GM12864 (cell line): Measurements from ENCODE around the gene ELMOD1.

Experiments
- DNase-seq: peaks from one replicate; pipeline ENCODE4 v3.0.0-alpha.2; 2011; ENCODE audit warnings: low read depth
- H3K4me3 ChIP-seq: 2 replicates; pipeline ENCODE4 v1.5.1; 2011; ENCODE audit warnings: mild to moderate bottlenecking, low read depth, low read length, control low read depth
- TF ChIP-seq, protein P1 (sequence below): IDR thresholded peaks from 2 replicates; pipeline ENCODE4 v1.5.1; 2011; ENCODE audit warnings: low read depth, mild to moderate bottlenecking, moderate library complexity, low read length, control low read depth, inconsistent platforms; ENCODE audit errors: missing control alignments

ELMOD1 gene

DNA sequence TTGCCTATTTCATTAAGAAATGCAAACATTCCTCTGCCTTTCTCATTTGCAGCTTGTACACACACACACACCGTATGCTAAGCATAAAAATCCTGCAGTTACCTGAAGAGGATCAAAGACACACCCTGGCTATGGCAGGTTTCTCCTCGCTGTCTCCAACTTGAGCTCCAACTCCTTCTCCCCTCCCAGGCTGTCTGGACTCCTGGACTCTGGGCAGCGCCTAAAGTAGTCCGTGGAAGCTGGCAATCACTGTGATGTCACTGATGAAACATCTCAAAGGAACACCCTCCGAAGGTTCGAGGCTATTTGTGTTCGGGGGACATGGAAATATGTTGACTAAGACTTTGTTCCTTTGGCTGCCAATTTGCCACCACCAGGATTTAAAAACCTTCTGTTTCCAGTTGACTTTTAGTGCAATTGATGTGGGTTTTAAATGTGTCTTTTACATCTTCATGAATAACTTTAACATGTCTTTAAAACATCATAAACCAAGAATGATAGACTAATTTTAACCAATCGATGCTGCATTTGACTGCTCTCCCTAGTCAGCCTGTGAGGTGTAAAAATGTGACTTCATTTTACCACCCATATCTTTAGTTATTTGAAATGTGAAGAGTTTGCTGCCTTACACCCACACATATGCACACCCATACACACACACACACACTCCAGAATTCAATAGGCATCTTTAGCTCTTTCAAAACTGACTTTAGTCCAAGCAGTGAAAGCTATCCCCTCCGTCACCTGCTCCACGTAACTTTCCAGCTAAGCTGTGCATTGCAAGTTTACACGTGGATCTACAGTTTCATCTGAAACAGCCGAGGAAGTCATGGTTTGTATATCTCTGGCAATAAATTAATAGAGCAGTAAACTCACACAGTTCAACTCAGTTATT is 121.2 kb downstream of the ELMOD1 start, which contains the start of gene SLN:
TSS of gene SLN (minus strand) at position 196 of the 895 bp plus-strand sequence.
- TF ChIP-seq, protein P1, sequence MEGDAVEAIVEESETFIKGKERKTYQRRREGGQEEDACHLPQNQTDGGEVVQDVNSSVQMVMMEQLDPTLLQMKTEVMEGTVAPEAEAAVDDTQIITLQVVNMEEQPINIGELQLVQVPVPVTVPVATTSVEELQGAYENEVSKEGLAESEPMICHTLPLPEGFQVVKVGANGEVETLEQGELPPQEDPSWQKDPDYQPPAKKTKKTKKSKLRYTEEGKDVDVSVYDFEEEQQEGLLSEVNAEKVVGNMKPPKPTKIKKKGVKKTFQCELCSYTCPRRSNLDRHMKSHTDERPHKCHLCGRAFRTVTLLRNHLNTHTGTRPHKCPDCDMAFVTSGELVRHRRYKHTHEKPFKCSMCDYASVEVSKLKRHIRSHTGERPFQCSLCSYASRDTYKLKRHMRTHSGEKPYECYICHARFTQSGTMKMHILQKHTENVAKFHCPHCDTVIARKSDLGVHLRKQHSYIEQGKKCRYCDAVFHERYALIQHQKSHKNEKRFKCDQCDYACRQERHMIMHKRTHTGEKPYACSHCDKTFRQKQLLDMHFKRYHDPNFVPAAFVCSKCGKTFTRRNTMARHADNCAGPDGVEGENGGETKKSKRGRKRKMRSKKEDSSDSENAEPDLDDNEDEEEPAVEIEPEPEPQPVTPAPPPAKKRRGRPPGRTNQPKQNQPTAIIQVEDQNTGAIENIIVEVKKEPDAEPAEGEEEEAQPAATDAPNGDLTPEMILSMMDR = no peak
- no peak for DNase-seq
- no peak within 1 kb of the TSS for H3K4me3 ChIP-seq

DNA sequence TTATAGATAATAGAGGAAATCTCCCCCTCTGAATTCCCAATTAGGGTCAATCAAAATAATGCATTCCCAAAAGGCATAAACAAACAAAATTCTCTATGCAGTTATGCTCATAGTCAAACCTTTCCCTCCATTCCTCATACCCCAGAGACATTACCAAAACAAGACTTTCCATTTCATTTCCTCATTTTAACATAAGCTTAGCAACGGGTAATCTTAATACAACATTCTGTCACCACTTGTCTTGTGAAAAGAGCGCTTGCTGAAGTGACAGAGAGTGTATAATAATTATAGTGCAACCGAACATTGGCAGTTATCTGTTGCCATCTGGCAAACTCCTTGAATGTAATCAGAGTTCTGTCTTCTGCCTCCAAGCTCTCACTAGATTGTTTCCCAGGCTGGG is 122.1 kb downstream of the ELMOD1 start:
- DNase-seq = no peak
- no peak overlapping the region for H3K4me3 ChIP-seq
- TF ChIP-seq, protein P1 = no peak
